Measurements from ENCODE around the gene PITPNC1. TPM values are rescaled to one million over a fixed set of nuclear protein-coding genes. Genes with fewer than 3 reads are reported as not detected.

Gene PITPNC1
- total and polyA plus RNA-seq, 5 donors from 2014 or later = 27.3 to 47.9 (median 39.5) TPM

DNA sequence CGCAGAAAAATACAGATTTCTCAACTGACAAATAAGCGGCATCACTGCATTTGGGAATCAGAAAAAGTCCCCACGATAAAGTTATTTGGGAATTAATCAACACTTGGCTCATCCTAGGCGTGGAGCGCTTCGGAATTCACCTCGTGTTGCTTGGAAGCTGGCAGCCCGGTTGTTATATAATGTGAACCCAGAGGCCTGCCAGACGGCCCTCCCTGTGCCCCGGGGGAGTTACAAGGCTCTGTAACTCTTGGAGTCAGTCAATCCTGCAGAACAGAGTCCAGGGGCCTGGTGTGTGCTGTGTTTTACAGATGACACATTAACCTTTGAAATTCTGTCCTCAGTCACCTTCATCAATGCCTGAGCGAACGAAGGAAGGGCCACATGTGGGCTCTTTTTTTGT, 111.1 kb downstream of the PITPNC1 start:
- Mint-ChIP-seq H3K36me3 (no peaks in the 10 kb centered on the region), H3K9me3 (no peaks in the 10 kb centered on the region), H3K27me3 (no peaks in the 10 kb centered on the region), H3K4me1 (peaks cover 8 to 40% (median 26%) of the 10 kb centered on the region in 4 donors), H3K4me3 (no peak overlapping the region), H3K27ac (no peak overlapping the region)
- Histone ChIP-seq H3K27ac (ENCODE audit: insufficient read depth, low read length, poor library complexity, severe bottlenecking) (no peak overlapping the region), H3K27me3 (ENCODE audit: control insufficient read depth, insufficient read depth, low read length) (no peaks in the 10 kb centered on the region), H3K36me3 (ENCODE audit: control insufficient read depth, insufficient read depth, low read length) (no peaks in the 10 kb centered on the region), H3K4me3 (ENCODE audit: low read depth, low read length) (no peak overlapping the region), H3K9me3 (ENCODE audit: control insufficient read depth in 2 of 2, low read length in 2 of 2) (no peaks in the 10 kb centered on the region), H3K4me1 (ENCODE audit: control insufficient read depth, insufficient read depth, low read length, poor library complexity, severe bottlenecking) (no peaks in the 10 kb centered on the region)
- no peak for DNase-seq
- no peak for ATAC-seq (ENCODE audit: low read depth in 2 of 2)

DNA sequence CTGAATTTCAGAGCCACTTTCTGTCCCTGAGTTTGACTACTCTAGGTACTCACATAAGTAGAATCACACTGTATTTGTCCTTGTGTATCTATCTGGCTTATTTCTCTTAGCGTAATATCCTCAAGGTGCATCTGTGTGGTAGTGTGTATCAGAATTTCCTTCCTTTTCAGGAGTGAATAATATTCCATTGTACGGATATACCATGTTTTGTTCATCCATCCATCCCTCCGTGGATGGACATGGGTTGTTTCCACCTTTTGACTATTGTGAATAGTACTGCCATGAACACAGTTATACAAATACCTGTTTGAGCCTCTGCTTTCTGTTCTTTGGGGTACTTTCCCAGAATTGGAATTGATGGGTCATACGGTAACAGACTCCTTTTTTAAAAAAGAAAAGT, 111.7 kb downstream of the PITPNC1 start:
- Mint-ChIP-seq H3K27ac (peak overlapping the region in 1 of 3 donors; percentile 65), H3K36me3 (no peaks in the 10 kb centered on the region), H3K4me3 (peak overlapping the region in 1 of 4 donors; percentile 32), H3K9me3 (no peaks in the 10 kb centered on the region), H3K27me3 (no peaks in the 10 kb centered on the region), H3K4me1 (peaks cover 4 to 45% (median 26%) of the 10 kb centered on the region in 4 donors)
- Histone ChIP-seq H3K9me3 (ENCODE audit: control insufficient read depth in 2 of 2, low read length in 2 of 2) (no peaks in the 10 kb centered on the region), H3K27me3 (ENCODE audit: control insufficient read depth, insufficient read depth, low read length) (no peaks in the 10 kb centered on the region), H3K4me3 (ENCODE audit: low read depth, low read length) (no peak overlapping the region), H3K4me1 (ENCODE audit: control insufficient read depth, insufficient read depth, low read length, poor library complexity, severe bottlenecking) (no peaks in the 10 kb centered on the region), H3K27ac (ENCODE audit: insufficient read depth, low read length, poor library complexity, severe bottlenecking) (no peak overlapping the region), H3K36me3 (ENCODE audit: control insufficient read depth, insufficient read depth, low read length) (no peaks in the 10 kb centered on the region)
- DNase-seq (no peak), ATAC-seq (ENCODE audit: low read depth in 2 of 2) (no peak)

GRCh38 chr17:67489273-67489672, 112.2 kb downstream of the PITPNC1 start:
- no peaks in the 10 kb centered on the region for H3K4me1 ChIP-seq (ENCODE audit: control insufficient read depth, insufficient read depth, low read length, poor library complexity, severe bottlenecking)
- Mint-ChIP-seq H3K4me3 (no peak overlapping the region), H3K4me1 (peaks cover 4 to 44% (median 25%) of the 10 kb centered on the region in 4 donors), H3K27me3 (no peaks in the 10 kb centered on the region), H3K9me3 (no peaks in the 10 kb centered on the region), H3K36me3 (no peaks in the 10 kb centered on the region), H3K27ac (no peak overlapping the region)
- H3K9me3 ChIP-seq (ENCODE audit: control insufficient read depth in 2 of 2, low read length in 2 of 2) = no peaks in the 10 kb centered on the region
- no peak overlapping the region for H3K27ac ChIP-seq (ENCODE audit: insufficient read depth, low read length, poor library complexity, severe bottlenecking)
- DNase-seq = no peak
- no peak overlapping the region for H3K4me3 ChIP-seq (ENCODE audit: low read depth, low read length)
- H3K27me3 ChIP-seq (ENCODE audit: control insufficient read depth, insufficient read depth, low read length) = no peaks in the 10 kb centered on the region
- no peak for ATAC-seq (ENCODE audit: low read depth in 2 of 2)
- no peaks in the 10 kb centered on the region for H3K36me3 ChIP-seq (ENCODE audit: control insufficient read depth, insufficient read depth, low read length)

- peak overlapping the region in 1 of 3 donors; percentile 5 for H3K27ac Mint-ChIP-seq
These were observed 113.4 kb downstream of the PITPNC1 start for GRCh38 chr17:67490471-67490870.

GRCh38 chr17:67491009-67491680, 114.1 kb downstream of the PITPNC1 start:
- Histone ChIP-seq H3K27me3 (ENCODE audit: control insufficient read depth, insufficient read depth, low read length) (no peaks in the 10 kb centered on the region), H3K4me3 (ENCODE audit: low read depth, low read length) (no peak overlapping the region), H3K9me3 (ENCODE audit: control insufficient read depth in 2 of 2, low read length in 2 of 2) (no peaks in the 10 kb centered on the region), H3K27ac (ENCODE audit: insufficient read depth, low read length, poor library complexity, severe bottlenecking) (no peak overlapping the region), H3K36me3 (ENCODE audit: control insufficient read depth, insufficient read depth, low read length) (no peaks in the 10 kb centered on the region), H3K4me1 (ENCODE audit: control insufficient read depth, insufficient read depth, low read length, poor library complexity, severe bottlenecking) (no peaks in the 10 kb centered on the region)
- ATAC-seq (ENCODE audit: low read depth in 2 of 2) = no peak
- Mint-ChIP-seq H3K4me1 (peaks cover 4 to 41% (median 18%) of the 10 kb centered on the region in 4 donors), H3K27ac (no peak overlapping the region), H3K27me3 (no peaks in the 10 kb centered on the region), H3K9me3 (peaks cover 0 to 3% (median 0%) of the 10 kb centered on the region in 7 donors), H3K4me3 (no peak overlapping the region), H3K36me3 (no peaks in the 10 kb centered on the region)
- DNase-seq = no peak

More at GRCh38 chr17:67490471-67490870, 113.4 kb downstream of the PITPNC1 start:
- H3K36me3 Mint-ChIP-seq = no peaks in the 10 kb centered on the region
- no peaks in the 10 kb centered on the region for H3K27me3 Mint-ChIP-seq
- Histone ChIP-seq H3K36me3 (ENCODE audit: control insufficient read depth, insufficient read depth, low read length) (no peaks in the 10 kb centered on the region), H3K27me3 (ENCODE audit: control insufficient read depth, insufficient read depth, low read length) (no peaks in the 10 kb centered on the region), H3K4me1 (ENCODE audit: control insufficient read depth, insufficient read depth, low read length, poor library complexity, severe bottlenecking) (no peaks in the 10 kb centered on the region), H3K4me3 (ENCODE audit: low read depth, low read length) (no peak overlapping the region), H3K9me3 (ENCODE audit: control insufficient read depth in 2 of 2, low read length in 2 of 2) (no peaks in the 10 kb centered on the region), H3K27ac (ENCODE audit: insufficient read depth, low read length, poor library complexity, severe bottlenecking) (no peak overlapping the region)
- H3K4me1 Mint-ChIP-seq = peaks cover 4 to 42% (median 21%) of the 10 kb centered on the region in 4 donors
- DNase-seq (no peak), ATAC-seq (ENCODE audit: low read depth in 2 of 2) (no peak)
- peaks cover 0 to 1% (median 0%) of the 10 kb centered on the region in 7 donors for H3K9me3 Mint-ChIP-seq
- no peak overlapping the region for H3K4me3 Mint-ChIP-seq

DNA sequence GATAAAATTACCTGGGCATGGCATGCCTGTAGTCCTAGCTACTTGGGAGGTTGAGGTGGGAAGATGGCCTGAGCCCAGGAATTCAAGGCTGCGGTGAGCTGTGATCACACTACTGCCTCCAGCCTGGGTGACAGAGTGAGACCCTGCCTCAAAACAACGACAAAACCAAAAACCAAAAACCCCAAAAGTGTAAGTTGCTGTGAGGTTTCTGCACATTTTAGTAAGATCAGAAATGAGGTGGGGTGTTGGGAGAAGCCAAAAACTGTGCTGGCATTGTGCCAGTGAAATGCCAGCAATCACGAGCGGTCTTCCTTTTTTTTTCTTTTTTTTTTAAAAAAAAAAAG, 114.6 kb downstream of the PITPNC1 start:
- Histone ChIP-seq H3K36me3 (ENCODE audit: control insufficient read depth, insufficient read depth, low read length) (no peaks in the 10 kb centered on the region), H3K9me3 (ENCODE audit: control insufficient read depth in 2 of 2, low read length in 2 of 2) (no peaks in the 10 kb centered on the region), H3K27me3 (ENCODE audit: control insufficient read depth, insufficient read depth, low read length) (no peaks in the 10 kb centered on the region), H3K4me1 (ENCODE audit: control insufficient read depth, insufficient read depth, low read length, poor library complexity, severe bottlenecking) (no peaks in the 10 kb centered on the region), H3K4me3 (ENCODE audit: low read depth, low read length) (no peak overlapping the region), H3K27ac (ENCODE audit: insufficient read depth, low read length, poor library complexity, severe bottlenecking) (no peak overlapping the region)
- H3K27ac Mint-ChIP-seq = peak overlapping the region in 1 of 3 donors; percentile 26
- no peak for DNase-seq
- no peak overlapping the region for H3K4me3 Mint-ChIP-seq
- H3K4me1 Mint-ChIP-seq = peaks cover 4 to 36% (median 13%) of the 10 kb centered on the region in 4 donors
- no peaks in the 10 kb centered on the region for H3K27me3 Mint-ChIP-seq
- H3K9me3 Mint-ChIP-seq = peaks cover 0 to 3% (median 0%) of the 10 kb centered on the region in 7 donors
- no peak for ATAC-seq (ENCODE audit: low read depth in 2 of 2)
- no peaks in the 10 kb centered on the region for H3K36me3 Mint-ChIP-seq

DNA sequence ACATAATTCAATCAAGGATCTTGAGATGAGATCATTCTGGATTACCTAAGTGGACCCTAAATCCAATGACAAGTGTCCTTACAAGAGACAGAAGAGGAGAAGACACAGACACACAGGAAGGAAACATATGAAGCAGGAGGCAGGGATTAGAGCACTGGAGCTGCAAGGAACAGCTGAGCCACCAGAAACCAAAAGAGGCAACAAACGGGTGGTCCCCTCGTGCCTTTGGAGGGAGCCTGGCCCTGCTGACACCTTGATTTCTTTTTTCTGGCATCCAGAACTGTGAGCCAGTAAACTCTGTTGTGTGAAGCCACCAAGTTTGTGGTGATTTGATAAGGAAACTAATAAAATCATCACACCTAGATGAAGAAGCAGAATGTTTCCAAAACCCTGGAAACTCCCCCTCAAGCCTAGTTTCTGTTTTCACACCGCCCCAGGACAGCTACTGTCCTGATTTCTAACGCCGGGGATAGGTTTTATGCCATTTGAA, 115.2 kb downstream of the PITPNC1 start:
- peak overlapping the region in 2 of 3 donors; percentile 26 to 62 for H3K27ac Mint-ChIP-seq
- H3K27me3 Mint-ChIP-seq = no peaks in the 10 kb centered on the region
- no peaks in the 10 kb centered on the region for H3K36me3 ChIP-seq (ENCODE audit: control insufficient read depth, insufficient read depth, low read length)
- peak overlapping the region in 1 of 4 donors; percentile 14 for H3K4me3 Mint-ChIP-seq
- H3K4me1 Mint-ChIP-seq = peaks cover 0 to 30% (median 10%) of the 10 kb centered on the region in 4 donors
- H3K9me3 ChIP-seq (ENCODE audit: control insufficient read depth in 2 of 2, low read length in 2 of 2) = no peaks in the 10 kb centered on the region
- no peaks in the 10 kb centered on the region for H3K36me3 Mint-ChIP-seq
- no peak overlapping the region for H3K4me3 ChIP-seq (ENCODE audit: low read depth, low read length)
- no peaks in the 10 kb centered on the region for H3K27me3 ChIP-seq (ENCODE audit: control insufficient read depth, insufficient read depth, low read length)
- H3K9me3 Mint-ChIP-seq = peaks cover 0 to 3% (median 0%) of the 10 kb centered on the region in 7 donors
- H3K27ac ChIP-seq (ENCODE audit: insufficient read depth, low read length, poor library complexity, severe bottlenecking) = no peak overlapping the region
- H3K4me1 ChIP-seq (ENCODE audit: control insufficient read depth, insufficient read depth, low read length, poor library complexity, severe bottlenecking) = no peaks in the 10 kb centered on the region
- ATAC-seq (ENCODE audit: low read depth in 2 of 2) (no peak), DNase-seq (no peak)

Measured in CD4-positive, CD25-positive, alpha-beta regulatory T cell (primary cell).